GM19035 (cell line): ENCODE data around the gene EVL.
A peak's percentile ranks its signal among the peaks of the same experiment; 100 is the strongest.
"Not testable (repeated sequence)": the region's sequence is repeated elsewhere in the genome, so short reads cannot be mapped to it uniquely, and the experiment has no call there.

Experiments
- ATAC-seq: cut with Tn5 transposase; IDR thresholded peaks from one replicate; pipeline ENCODE4 v1.9.1; 2021; ENCODE audit not compliant: unreplicated experiment

The EVL gene, protein sequence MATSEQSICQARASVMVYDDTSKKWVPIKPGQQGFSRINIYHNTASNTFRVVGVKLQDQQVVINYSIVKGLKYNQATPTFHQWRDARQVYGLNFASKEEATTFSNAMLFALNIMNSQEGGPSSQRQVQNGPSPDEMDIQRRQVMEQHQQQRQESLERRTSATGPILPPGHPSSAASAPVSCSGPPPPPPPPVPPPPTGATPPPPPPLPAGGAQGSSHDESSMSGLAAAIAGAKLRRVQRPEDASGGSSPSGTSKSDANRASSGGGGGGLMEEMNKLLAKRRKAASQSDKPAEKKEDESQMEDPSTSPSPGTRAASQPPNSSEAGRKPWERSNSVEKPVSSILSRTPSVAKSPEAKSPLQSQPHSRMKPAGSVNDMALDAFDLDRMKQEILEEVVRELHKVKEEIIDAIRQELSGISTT

DNA sequence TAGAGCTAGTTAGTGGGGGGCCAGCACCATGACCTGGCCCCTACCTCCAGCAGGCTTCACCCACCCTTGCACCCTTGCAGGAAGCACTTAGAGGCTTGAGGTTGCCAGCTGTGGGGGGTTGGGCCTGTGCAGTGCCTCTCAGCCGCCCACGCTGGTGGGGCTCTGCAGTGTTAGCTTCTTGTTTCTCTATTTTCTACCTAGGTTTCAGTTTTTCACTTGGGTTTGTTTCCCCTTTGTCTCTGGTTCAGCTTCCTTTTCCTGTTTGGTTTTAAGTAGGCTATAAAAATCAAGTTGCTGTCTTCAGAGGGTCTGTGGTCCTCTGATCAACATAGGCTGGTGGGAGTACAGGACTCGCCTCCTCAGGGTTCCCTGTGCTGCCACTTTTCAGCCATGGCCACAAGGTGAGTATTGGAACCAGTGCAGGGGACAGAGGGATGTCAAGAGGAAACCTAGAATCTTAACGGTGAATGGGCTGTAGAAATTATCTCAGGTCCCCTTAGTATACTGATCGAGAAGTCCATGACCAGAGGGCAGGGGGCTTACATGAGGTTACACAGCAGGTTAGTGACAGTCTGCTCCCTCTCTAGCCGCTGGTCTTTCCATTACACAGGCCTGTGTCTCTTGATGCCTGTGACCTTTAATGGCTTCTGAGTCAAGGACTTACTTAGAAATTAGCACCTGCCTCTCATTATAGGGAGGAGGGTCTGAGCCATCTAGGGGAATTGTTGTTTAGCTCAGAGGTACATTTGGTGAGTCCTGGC is at the start of gene EVL:
Gene EVL (plus strand): TSS at position 312 of the 761 bp plus-strand sequence. CDS start 79 bp downstream, at position 391.
- ATAC-seq, result peak; percentile 44

DNA sequence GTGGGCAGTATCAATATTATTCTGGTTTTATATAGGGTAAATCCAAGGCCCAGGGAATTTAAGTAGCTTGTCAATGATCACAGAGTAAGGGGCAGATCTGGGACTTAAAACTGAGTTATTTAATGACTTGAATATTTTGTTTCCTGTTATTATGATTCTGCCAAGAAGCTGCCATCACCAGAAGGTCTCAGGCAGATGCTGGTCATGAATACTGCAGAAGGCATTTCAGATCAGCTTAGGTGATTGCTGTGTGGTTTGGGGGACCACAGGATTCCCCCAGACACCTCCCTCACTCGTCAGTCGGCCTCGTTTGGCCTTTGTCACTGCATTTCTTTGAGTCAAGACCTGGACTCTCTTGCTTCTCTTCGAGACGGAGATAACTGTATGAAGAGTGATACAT is 47.7 kb upstream of the EVL start:
- no peak for ATAC-seq

DNA sequence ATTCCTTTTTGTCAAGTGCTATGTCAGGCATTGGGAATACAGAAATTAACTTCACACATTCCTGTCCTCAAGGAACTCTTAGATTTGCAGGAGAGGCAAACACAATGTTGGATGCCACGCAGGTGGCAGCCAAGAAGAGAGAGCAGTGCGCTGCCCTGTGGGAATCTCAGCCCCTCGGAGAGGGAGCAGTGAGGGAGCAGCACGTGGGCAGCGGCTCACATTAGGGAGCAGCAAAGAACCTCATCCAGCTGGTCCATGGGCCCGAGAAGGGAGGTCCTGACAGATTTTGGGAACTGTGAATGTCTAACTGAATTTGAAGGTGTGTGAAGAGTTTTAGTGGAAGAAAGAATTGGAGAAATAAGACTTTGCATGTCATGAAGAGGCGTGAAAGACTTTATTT is 47.2 kb upstream of the EVL start:
- ATAC-seq, result no peak

DNA sequence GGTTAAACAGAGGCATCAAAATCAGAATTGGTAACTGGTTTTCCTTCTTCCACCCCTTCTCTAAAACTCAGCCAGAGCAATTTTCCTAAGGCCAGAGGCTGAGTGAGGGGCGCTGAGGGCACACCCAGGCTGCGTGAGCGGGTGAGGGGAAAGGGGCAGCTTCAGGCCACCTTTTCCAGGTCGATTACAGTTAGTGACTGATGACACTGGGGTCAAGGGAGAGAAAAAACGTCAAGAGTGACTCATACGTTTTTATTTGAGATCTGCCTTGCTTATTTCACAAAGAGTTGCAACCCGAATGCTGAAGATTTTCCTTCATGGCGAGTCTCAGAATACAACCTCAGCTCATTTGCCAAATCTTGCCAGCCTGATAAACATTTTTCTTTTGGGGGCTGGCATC is 46.7 kb upstream of the EVL start:
- no peak for ATAC-seq

DNA sequence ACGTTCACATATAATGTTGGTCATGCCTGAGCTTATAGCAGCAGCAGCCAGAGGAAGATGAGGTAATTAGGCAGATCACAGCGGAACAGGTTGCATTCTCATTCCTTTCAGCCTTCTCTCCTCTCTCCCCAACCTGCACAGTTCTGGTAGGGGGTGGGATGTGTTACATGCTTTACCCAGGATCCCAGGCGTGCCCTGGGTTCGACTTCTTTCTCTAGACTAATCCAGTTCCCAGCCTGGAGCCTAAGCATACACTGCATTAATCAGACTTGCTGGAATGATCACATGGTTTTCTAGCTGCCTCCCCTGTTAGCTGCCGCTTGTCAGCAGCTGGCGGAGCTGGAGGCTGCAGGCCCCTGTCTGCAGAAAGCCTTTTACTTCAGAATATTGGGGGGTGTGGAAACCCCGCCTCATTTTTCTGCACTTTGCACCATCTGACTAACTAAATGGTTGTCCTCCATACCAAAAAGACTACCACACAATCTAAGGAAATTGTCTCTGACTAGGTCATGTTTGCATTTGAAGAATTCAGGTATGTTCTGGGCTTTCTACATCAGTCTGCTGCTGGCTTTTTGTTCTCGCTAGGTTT is 46.0 kb upstream of the EVL start:
- ATAC-seq, result no peak

DNA sequence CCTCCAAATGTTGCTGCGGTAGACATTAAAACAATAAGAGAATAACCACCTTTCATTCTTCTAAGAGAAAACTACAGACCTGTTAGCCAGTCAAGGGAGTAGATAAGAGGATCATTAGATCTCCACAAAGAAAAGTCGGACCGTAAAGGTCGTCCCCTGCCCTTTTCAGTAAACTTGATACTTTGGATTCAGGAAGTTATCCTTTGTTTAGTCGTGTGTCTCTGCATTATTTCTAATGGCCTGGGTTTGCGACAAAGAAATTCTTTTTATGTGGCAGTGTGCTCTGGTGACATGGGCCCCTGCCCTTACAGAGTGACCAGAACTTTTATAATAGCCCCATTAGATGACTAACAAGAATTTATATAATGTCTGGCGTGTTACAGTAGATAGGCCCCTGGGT is 44.6 kb upstream of the EVL start:
- no peak for ATAC-seq

DNA sequence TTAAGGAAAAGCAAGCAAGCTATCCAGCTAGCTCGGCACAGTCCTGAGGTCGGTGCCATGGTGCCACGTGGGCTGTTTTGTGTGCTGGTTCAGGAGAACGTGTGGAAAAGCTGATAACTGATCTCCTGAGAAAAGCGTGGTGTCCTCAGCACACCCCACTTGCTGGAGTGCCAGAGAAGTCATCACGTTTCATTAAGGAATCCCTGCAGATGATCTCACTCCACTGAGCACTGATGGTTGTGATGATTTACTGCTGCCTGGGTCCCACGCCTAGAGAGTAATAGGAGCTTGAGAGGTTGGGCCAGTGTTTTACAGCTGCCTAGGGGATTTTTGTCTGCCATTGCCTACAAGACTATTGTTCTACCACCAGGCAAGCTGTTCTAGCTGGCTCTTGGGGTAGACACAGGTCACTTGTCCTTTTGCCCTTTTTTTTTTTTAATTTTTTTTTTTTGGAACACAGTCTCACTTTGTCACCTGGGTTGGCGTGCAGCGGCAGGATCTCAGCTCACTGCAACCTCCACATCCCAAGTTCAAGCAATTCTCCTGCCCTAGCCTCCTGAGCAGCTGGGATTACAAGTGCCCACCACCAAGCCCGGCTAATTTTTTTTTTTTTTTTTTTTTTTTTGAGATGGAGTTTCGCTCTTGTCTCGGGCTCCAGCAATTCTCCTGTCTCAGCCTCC is 42.3 kb upstream of the EVL start:
- no peak for ATAC-seq

DNA sequence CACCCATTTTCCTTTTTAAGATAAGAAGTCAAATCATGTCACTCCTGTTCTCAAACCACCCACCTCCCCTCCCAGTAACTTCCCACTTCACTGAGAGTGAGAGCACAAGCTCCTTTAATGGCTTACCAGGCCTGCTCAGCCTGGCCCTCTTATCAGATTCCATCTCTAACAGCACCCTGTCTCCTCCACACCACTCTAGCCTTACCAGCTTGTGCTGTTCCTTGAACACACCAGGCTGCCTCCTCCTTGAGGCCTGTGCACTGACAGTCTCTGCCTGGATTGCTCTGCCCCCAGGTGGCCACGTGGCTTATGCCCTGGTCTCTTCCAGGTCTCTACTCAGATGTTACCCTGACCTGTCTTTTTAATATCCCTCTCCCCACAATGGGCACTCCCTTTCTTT is 40.1 kb upstream of the EVL start:
- ATAC-seq, result no peak

DNA sequence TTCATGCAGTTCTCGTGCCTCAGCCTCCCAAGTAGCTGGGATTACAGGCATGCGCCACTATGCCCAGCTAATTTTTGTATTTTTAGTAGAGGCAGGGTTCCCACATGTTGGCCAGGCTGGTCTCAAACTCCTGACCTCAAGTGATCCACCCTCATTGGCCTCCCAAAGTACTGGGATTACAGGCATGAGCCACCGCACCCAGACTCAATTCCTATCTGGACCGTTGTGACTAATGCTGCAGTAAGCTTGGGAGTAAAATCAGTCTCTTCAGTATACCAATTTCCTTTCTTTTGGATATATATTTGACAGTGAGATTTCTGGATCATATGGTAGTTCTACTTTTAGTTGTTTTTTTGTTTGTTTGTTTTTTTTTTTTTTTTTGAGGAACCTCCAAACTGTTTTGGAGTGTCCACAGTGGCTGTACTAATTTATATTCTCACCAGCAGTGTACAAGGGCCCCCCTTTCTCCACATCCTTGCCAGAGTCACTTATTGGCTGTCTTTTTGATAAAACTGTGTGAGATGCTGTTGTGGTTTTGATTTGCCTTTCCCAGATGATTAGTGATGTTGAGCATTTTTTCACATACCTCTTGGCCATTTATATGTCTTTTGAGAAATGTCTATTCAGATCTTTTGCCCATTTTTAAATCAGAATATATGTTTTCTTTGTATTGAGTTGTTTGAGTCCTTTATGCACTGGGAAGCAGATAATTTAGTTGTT is 37.3 kb upstream of the EVL start:
- ATAC-seq, result no peak

DNA sequence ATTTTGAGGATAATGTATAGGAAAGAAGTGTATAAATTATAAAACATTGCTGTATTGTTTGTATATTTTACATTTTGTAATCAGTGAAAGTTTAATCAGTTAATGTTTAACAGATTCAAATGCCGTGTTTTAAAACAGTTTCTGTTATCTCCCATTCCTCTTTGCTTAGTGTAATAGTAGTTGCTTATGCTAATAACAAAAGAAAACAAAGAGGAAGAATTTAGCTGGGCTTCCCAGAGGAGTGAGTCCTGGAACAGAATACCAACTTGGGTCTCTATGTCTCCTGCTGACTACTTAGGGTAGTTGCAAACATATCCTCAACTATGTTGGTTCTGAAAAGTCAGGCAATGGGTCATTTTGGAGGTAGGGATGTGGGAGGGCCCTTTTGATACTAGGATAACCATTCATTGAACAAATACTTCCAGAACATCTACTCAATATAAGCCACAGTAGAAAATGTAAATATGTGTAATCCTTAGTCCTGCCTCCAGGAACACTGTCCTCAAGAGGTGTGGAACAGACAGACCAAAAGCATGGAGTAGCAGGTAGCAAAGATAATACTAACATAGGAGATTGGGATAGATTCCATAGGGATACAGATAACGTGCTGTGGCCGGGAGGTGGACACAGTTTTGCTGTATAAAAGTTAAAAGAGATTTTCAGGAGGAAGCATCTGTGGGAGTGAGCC is 36.1 kb upstream of the EVL start:
- no peak for ATAC-seq

DNA sequence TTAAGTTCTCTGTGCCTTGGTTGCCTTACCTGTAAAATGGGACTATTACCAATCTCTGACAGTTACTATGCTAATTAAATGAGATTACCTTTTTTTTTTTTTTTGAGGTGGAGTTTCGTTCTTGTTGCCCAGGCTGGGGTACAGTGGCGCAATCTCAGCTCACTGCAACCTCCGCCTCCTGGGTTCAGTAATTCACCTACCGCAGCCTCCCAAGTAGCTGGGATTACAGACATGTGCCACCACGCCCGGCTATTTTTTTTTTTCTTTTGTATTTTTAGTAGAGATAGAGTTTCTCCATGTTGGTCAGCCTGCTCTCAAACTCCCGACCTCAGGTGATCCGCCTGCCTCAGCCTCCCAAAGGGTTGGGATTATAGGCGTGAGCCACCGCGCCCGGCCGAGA is 35.2 kb upstream of the EVL start:
- not testable (repeated sequence) for ATAC-seq

DNA sequence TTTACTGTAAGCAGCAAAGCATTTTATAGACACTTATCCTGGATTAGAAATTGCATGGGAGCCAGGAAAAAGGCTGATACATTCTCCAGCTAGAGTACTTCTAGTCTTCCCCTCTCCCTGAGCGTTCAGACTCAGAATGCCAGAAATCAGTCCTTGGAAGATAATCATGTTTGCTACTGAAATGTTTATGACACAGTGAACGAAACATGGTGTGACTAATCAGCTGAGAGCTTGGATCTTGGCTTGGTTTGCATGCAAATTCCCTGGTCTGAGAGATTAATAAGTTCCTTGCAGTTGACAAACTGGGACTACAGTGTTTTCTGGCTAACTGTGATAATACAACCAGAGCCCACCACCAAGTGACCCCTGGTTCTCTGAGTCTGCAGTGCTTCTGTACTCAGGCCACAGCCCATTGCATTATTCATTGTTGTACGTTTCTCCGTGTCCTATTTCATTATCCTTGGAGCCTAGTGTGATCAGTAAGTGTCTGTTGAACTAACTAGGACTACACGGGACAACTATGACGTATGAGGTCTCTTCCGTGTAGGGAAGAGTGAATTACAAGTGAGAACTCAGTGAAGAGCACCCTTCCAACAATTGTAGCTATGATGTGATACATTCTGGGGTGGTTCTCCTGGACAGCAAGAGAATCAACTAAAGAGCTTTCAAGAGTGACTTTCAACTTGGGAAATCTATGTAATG is 34.6 kb upstream of the EVL start:
- ATAC-seq, result no peak

DNA sequence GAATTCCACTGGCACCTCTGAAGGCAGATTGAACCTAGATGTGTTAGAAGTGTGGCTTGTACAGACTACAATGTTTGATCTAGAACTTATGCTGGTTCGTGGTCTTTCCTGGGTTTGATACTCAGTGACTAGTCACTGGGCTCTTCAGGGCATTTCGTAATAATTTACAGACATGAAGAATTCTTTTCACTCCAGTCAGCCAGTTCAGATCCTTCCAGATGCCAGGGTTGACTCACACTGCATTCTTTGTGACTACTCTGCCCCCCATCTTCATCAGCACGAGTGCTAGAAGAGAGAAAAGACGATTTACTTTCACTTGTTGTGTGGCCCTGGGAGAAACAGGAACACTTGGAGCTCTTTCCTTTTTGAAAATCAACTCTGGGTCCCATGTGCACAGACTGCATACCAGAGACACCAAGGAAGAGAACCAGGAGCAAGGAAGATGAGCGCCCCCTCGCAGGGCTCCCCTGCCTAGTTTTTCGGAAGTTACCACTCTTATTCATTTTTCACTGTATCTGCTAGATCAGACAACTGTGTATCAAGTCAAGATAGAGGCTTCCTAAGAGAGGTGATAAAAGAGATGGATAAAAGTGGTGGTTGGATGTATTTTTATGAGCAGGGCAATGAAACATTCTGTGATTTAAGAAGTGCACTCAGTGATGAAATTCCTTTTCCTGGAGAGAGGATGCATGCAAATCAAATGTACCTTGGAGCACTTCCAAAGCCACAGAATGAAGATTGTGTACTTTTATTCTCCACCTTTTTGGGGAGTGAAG is 33.5 kb upstream of the EVL start:
- ATAC-seq, result no peak

DNA sequence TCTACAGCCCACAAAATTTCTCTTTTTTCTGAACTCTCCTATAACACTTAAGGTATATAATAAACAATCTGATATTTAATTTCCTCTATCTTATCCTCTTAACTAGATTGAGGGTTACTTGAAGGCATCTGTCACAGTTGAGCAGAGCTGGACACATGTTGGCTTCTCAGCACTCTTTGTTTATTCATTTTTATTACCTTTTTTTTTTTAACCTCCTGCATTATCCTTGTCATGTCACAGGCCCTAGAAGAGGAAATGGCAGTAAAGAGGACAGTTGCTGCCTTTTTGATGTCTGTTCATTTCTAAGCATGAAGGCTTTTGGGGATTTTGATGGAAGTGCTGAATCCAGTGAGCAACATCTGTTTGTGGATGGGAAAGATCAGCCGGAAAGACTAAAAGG is 32.5 kb upstream of the EVL start:
- ATAC-seq, result no peak

DNA sequence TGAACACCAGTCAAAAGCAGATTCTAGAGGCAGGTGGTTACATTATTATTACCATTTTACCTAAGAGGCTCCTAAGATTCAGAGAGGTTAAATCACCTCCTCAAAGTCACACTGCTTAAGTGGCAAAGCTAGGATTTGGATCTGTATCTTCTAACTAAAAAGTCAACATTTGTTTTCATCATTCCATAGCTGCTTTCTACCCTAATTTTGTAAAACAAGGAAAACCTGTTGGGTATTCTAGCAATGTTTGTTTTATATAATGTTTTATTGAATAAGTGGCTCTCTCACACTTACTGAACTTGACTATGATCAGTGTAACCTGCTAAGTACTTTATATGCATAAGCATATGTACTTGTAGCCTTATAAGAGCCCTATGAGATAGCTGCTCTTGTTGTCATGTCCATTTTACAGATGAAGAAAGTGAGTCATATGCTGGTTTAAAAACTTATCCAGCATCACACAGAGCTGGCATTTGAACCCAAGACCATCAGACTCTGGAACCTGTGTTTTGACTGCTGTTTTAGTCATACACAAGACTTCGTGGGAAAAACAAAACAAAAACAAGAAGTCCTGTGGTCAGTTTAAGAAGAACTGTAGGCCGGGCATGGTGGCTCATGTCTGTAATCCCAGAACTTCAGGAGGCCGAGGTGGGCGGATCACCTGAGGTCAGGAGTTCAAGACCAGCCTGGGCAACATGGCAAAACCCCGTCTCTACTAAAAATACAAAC is 31.7 kb upstream of the EVL start:
- no peak for ATAC-seq

DNA sequence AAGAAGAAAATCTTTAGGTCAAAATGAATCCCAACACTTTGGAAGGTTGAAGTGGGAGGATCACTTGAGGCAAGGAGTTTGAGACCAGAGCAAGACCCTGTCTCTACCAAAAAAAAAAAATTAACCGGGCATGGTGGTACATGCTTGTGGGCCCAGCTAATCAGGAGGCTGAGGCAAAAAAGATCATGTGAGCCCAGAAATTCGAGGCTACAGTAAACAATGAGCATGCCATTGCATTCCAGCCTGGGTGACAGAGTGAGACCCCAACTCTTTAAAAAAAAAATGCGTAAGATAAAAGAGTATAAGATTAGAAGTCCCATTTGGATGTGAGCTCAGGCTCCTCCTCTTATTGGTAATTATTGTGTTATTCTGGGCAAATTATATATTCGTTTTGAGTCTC is 30.8 kb upstream of the EVL start:
- no peak for ATAC-seq

DNA sequence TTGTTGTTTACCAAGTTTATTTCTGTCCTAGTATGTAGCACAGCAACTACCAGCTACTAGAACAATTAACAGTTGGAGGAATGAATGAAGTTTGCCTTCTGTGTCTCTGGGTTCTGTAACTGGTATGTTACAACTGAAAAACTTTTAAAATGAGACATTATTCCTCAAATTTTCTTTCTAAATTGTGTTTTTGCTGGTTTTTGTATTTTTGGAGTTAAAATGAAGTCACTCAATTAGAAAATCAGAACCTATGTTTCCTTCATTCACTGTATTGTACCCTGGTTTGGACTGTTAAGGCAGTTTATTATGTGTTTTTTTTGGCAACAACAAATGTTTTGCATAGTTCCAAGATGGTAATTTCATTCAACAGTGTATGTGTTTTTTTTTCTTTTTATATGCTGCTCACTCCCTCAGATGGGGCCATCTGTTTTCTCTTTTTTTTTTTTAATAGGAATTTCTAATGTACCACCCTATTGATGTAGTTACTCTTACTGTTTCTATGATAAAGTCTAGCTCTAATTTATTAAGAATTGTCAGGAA is 30.2 kb upstream of the EVL start:
- no peak for ATAC-seq

DNA sequence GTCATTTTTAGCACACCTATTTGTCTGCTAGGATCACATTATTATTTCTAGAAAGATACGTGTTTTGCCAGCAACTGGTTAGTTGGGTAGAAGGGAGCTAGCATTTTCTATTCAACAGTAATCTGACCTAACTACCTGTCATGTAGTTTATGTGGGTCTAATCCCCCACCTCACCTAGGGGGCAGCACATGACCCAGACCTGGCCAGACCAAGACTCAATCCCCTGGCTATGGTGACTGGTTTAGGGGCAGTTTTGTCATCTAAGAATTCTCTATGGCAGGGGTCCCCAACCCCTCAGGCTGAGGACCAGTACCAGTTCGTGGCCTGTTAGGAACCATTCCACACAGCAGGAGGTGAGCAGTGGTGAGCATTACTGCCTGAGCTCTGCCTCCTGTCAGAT is 29.5 kb upstream of the EVL start:
- ATAC-seq, result no peak
